H1 (cell line): ENCODE results near the gene PIK3R6. TPM values are rescaled to one million over a fixed set of nuclear protein-coding genes. Genes with fewer than 3 reads are reported as not detected.

Experiments
- CTCF ChIA-PET: fragments of 300-600 bp; sonication (Branson Sonifier 250); formaldehyde crosslinking; loops from one replicate; lab custom pipeline; 2021; ENCODE audit not compliant: partially characterized antibody; lab: Charles Lee
- POLR2A ChIA-PET: fragments of 300-600 bp; sonication (Branson Sonifier 250); formaldehyde crosslinking; loops from one replicate; lab custom pipeline; 2021; ENCODE audit warnings: inconsistent platforms; ENCODE audit not compliant: partially characterized antibody; lab: Charles Lee
- DNase-seq, 2 experiments: peaks; one replicate each; pipeline versions ENCODE4 v3.0.0 to v3.0.0-alpha.2; 2010 to 2022; ENCODE audit warnings: low spot score in 2 of 2, low read depth in 1 of 2, mixed read lengths in 1 of 2
- FAIRE-seq: peaks from 2 replicates; lab custom pipeline; 2011; peaks lifted over from hg19 to GRCh38; lab: Jason Lieb, UNC
- H2AFZ ChIP-seq: 2 replicates; pipeline ENCODE4 v1.8.1; 2012; ENCODE audit warnings: low read length, inconsistent platforms
- H2AK5ac ChIP-seq: 2 replicates; pipeline ENCODE4 v1.6.1; 2013; ENCODE audit warnings: low read depth, low read length
- H2BK120ac ChIP-seq: replicated peaks from 2 replicates; pipeline ENCODE3; 2013; ENCODE audit warnings: low read depth, low read length, inconsistent platforms
- H2BK12ac ChIP-seq: 2 replicates; pipeline ENCODE4 v1.6.1; 2013; ENCODE audit warnings: low read depth, low read length
- H2BK15ac ChIP-seq: 2 replicates; pipeline ENCODE4 v1.6.1; 2013; ENCODE audit warnings: low read length
- H2BK20ac ChIP-seq: 2 replicates; pipeline ENCODE4 v1.6.1; 2013; ENCODE audit warnings: low read length
- H2BK5ac ChIP-seq: 2 replicates; pipeline ENCODE4 v1.6.1; 2013; ENCODE audit warnings: low read depth, low read length
- H3K14ac ChIP-seq: 2 replicates; pipeline ENCODE4 v1.6.1; 2013; ENCODE audit warnings: inconsistent platforms; ENCODE audit not compliant: insufficient read length
- H3K18ac ChIP-seq: 2 replicates; pipeline ENCODE4 v1.6.1; 2013; ENCODE audit warnings: low read length; ENCODE audit errors: extremely low read depth
- H3K23ac ChIP-seq: 2 replicates; pipeline ENCODE4 v1.6.1; 2013; ENCODE audit warnings: inconsistent platforms; ENCODE audit not compliant: insufficient read length
- H3K23me2 ChIP-seq: 2 replicates; pipeline ENCODE4 v1.6.1; 2013; ENCODE audit warnings: low read depth, low read length
- H3K27ac ChIP-seq: 2 replicates; pipeline ENCODE4 v1.6.1; 2011; ENCODE audit warnings: low read depth, low read length, inconsistent platforms
- H3K27me3 ChIP-seq, 4 experiments: replicated peaks in 1 of 4; 1 replicate in 1 of 4; 2 replicates in 3 of 4; pipeline versions ENCODE4 v1.6.1 to v1.8.1; 2011 to 2013; ENCODE audit warnings: low read length in 3 of 4, mild to moderate bottlenecking in 3 of 4, inconsistent platforms in 2 of 4, mixed read lengths in 2 of 4, moderate library complexity in 1 of 4; ENCODE audit not compliant: control insufficient read depth in 3 of 4, insufficient read depth in 3 of 4; ENCODE audit errors: extremely low read depth in 1 of 4
- H3K36me3 ChIP-seq, 4 experiments: 2 replicates each; pipeline versions ENCODE4 v1.6.1 to v1.8.1; 2011 to 2013; ENCODE audit warnings: mild to moderate bottlenecking in 4 of 4, low read length in 3 of 4, moderate library complexity in 2 of 4, control low read depth in 1 of 4, inconsistent platforms in 1 of 4; ENCODE audit not compliant: insufficient read depth in 4 of 4, control insufficient read depth in 2 of 4
- H3K4ac ChIP-seq: replicated peaks from 2 replicates; pipeline ENCODE3; 2013; ENCODE audit warnings: low read length, low read depth, mixed read lengths, inconsistent platforms; ENCODE audit not compliant: insufficient read length
- H3K4me1 ChIP-seq, 4 experiments: replicated peaks in 1 of 4; 1 replicate in 1 of 4; 2 replicates in 3 of 4; pipeline versions ENCODE4 v1.6.1 to v1.8.1; 2011 to 2013; ENCODE audit warnings: low read length in 3 of 4, inconsistent platforms in 2 of 4, mixed read lengths in 1 of 4; ENCODE audit not compliant: insufficient read depth in 4 of 4, control insufficient read depth in 3 of 4
- H3K4me2 ChIP-seq, 2 experiments: 2 replicates each; pipeline versions ENCODE4 v1.6.1 to v1.8.1; 2011 to 2013; ENCODE audit warnings: low read depth in 2 of 2, low read length in 2 of 2, control low read depth in 1 of 2, inconsistent platforms in 1 of 2, mild to moderate bottlenecking in 1 of 2; ENCODE audit not compliant: insufficient read depth in 1 of 2
- H3K4me3 ChIP-seq, 4 experiments: fragments of 200-600, 300-600 bp in 1 of 4; sonication (generic), shearing (Covaris generic), sonication (Bioruptor Twin) in 1 of 4; 2 replicates each; pipeline versions ENCODE4 v1.5.1 to v1.8.1; 2011 to 2016; ENCODE audit warnings: low read length in 4 of 4, low read depth in 3 of 4, control low read depth in 2 of 4, inconsistent platforms in 2 of 4, mild to moderate bottlenecking in 2 of 4, mixed read lengths in 1 of 4, moderate library complexity in 1 of 4; ENCODE audit not compliant: insufficient read depth in 2 of 4; ENCODE audit errors: extremely low read depth in 1 of 4
- H3K56ac ChIP-seq: replicated peaks from 2 replicates; pipeline ENCODE3; 2013; ENCODE audit warnings: low read depth, mild to moderate bottlenecking, mixed read lengths, low read length, inconsistent platforms; ENCODE audit not compliant: insufficient read length
- H3K79me1 ChIP-seq: 2 replicates; pipeline ENCODE4 v1.6.1; 2013; ENCODE audit warnings: low read depth, low read length, control low read depth
- H3K79me2 ChIP-seq, 2 experiments: 2 replicates each; pipeline versions ENCODE4 v1.6.1 to v1.8.1; 2012 to 2013; ENCODE audit warnings: low read length in 2 of 2, mild to moderate bottlenecking in 2 of 2, inconsistent platforms in 1 of 2; ENCODE audit not compliant: insufficient read depth in 2 of 2, control insufficient read depth in 1 of 2
- H3K9ac ChIP-seq, 4 experiments: replicated peaks in 1 of 4; 1 replicate in 1 of 4; 2 replicates in 3 of 4; pipeline versions ENCODE4 v1.6.1 to v1.8.1; 2011 to 2013; ENCODE audit warnings: low read depth in 3 of 4, low read length in 3 of 4, control low read depth in 2 of 4, mild to moderate bottlenecking in 2 of 4, moderate library complexity in 2 of 4, inconsistent platforms in 1 of 4; ENCODE audit errors: extremely low read depth in 1 of 4
- H3K9me3 ChIP-seq, 2 experiments: 2 replicates each; pipeline versions ENCODE4 v1.6.1 to v1.8.1; 2012 to 2013; ENCODE audit warnings: mild to moderate bottlenecking in 2 of 2, moderate library complexity in 2 of 2, control low read depth in 1 of 2, inconsistent platforms in 1 of 2, low read depth in 1 of 2, low read length in 1 of 2, mixed read lengths in 1 of 2; ENCODE audit not compliant: insufficient read depth in 2 of 2
- H4K20me1 ChIP-seq, 2 experiments: replicated peaks in 1 of 2; 2 replicates each; pipeline versions ENCODE3 to v1.8.1; 2011 to 2013; ENCODE audit warnings: inconsistent platforms in 2 of 2, low read length in 2 of 2, mild to moderate bottlenecking in 1 of 2; ENCODE audit not compliant: insufficient read depth in 2 of 2, control insufficient read depth in 1 of 2
- H4K5ac ChIP-seq: 2 replicates; pipeline ENCODE4 v1.6.1; 2013; ENCODE audit warnings: low read length, low read depth, mixed read lengths, inconsistent platforms; ENCODE audit not compliant: insufficient read length
- H4K8ac ChIP-seq: 2 replicates; pipeline ENCODE4 v1.8.0; 2013; ENCODE audit warnings: mild to moderate bottlenecking, moderate library complexity, low read length, inconsistent platforms; ENCODE audit not compliant: insufficient read depth; ENCODE audit errors: extremely low read depth
- H4K91ac ChIP-seq: replicated peaks from 2 replicates; pipeline ENCODE3; 2013; ENCODE audit warnings: low read length, mixed read lengths, inconsistent platforms; ENCODE audit not compliant: insufficient read length
- CEBPB ChIP-seq: IDR thresholded peaks from 2 replicates; pipeline ENCODE4 v1.6.1; 2012; ENCODE audit warnings: low read depth, low read length
- GABPA ChIP-seq: IDR thresholded peaks from 2 replicates; pipeline ENCODE4 v1.6.1; 2011; ENCODE audit warnings: mild to moderate bottlenecking, low read length, moderate library complexity, borderline replicate concordance; ENCODE audit not compliant: insufficient read depth
- MAFK ChIP-seq: IDR thresholded peaks from 2 replicates; pipeline ENCODE4 v1.6.1; 2012; ENCODE audit warnings: low read depth, mild to moderate bottlenecking, improper control_type of control experiment, low read length
- RAD21 ChIP-seq, 2 experiments: IDR thresholded peaks in 1 of 2; conservative IDR thresholded peaks in 1 of 2; 2 replicates each; pipeline ENCODE4 v1.6.1; 2011; ENCODE audit warnings: low read depth in 2 of 2, low read length in 2 of 2, improper control_type of control experiment in 1 of 2, inconsistent platforms in 1 of 2, mild to moderate bottlenecking in 1 of 2, moderate library complexity in 1 of 2
- SIN3A ChIP-seq, 2 experiments: IDR thresholded peaks in 1 of 2; conservative IDR thresholded peaks in 1 of 2; 2 replicates each; pipeline ENCODE4 v1.6.1; 2011 to 2012; ENCODE audit warnings: low read length in 2 of 2, improper control_type of control experiment in 1 of 2, low read depth in 1 of 2, mild to moderate bottlenecking in 1 of 2
- SRF ChIP-seq: IDR thresholded peaks from 2 replicates; pipeline ENCODE4 v1.6.1; 2011; ENCODE audit warnings: mild to moderate bottlenecking, low read depth, low read length, moderate library complexity
- TBP ChIP-seq: IDR thresholded peaks from 2 replicates; pipeline ENCODE4 v1.6.1; 2011; ENCODE audit warnings: low read depth, low read length, improper control_type of control experiment
- YY1 ChIP-seq: IDR thresholded peaks from 2 replicates; pipeline ENCODE4 v1.6.1; 2011; ENCODE audit warnings: low read depth, mild to moderate bottlenecking, low read length
- WGBS, 2 experiments: shearing (Covaris generic) in 1 of 2; methylation state at CpG; one replicate each; pipeline versions ENCODE4 v1.1.6 to v1.1.7; 2013 to 2015; ENCODE audit warnings: low lambda C conversion rate in 2 of 2, mixed read lengths in 2 of 2, inconsistent platforms in 1 of 2, low coverage in 1 of 2, missing lambda C conversion rate in 1 of 2; ENCODE audit not compliant: insufficient replicate concordance in 2 of 2, insufficient coverage in 1 of 2, insufficient read length in 1 of 2; ENCODE audit errors: extremely low coverage in 1 of 2, missing lambda C conversion rate in 1 of 2; 5-methylcytosine and 5-hydroxymethylcytosine counted together
- polyA plus RNA-seq, 7 experiments: library from polyadenylated mRNA; depleted of rRNA in 3 of 7; stranded (reverse) in 5 of 7; unstranded in 2 of 7; fragments of >200 nt in 5 of 7; fragments of 200-250 nt in 2 of 7; gene quantifications; 1 replicate in 5 of 7; 2 replicates in 1 of 7; 4 replicates in 1 of 7; pipeline versions ENCODE4 v1.2.1 to v1.2.3, GENCODE V29; 2011 to 2013; ENCODE audit warnings: missing spikeins in 2 of 7, mixed read lengths in 2 of 7
- total RNA-seq: library from RNA; stranded (reverse); fragmentation: NEBNext Ultra II Directional; extraction: Animal tissue kit (Norgen Biotek cat#: 25700); gene quantifications from 2 replicates; pipeline ENCODE4 v1.2.1, GENCODE V29; 2021

Gene PIK3R6
- total and polyA plus RNA-seq, 2 of the 8 experiments (the other 6 are each of a cell fraction or from before 2014, with no cell fraction given): 0.24 to 1.2 TPM

- Histone ChIP-seq H3K27ac (no peak overlapping the region), H2BK120ac (no peak overlapping the region), H3K79me2 (no peaks in the 10 kb centered on the region), H2BK5ac (no peak overlapping the region), H3K27me3 (no peaks in the 10 kb centered on the region; a peak in 2 of 7 replicates), H4K8ac (no peak overlapping the region), H3K4me2 (no peak overlapping the region), H2BK12ac (no peak overlapping the region), H3K4ac (no peak overlapping the region), H2AFZ (peak overlapping the region; percentile 60; the same call in 1 of the 2 replicates), H3K9me3 (no peaks in the 10 kb centered on the region), H3K56ac (no peak overlapping the region), H4K20me1 (no peaks in the 10 kb centered on the region), H3K4me3 (no peak overlapping the region), H4K5ac (no peak overlapping the region), H2AK5ac (no peak overlapping the region), H3K18ac (no peak overlapping the region), H3K23ac (no peak overlapping the region), H2BK20ac (no peak overlapping the region), H3K9ac (no peak overlapping the region), H2BK15ac (no peak overlapping the region), H3K23me2 (no peaks in the 10 kb centered on the region), H3K79me1 (no peaks in the 10 kb centered on the region; the same call in 1 of the 2 replicates), H4K91ac (no peak overlapping the region), H3K36me3 (no peaks in the 10 kb centered on the region), H3K4me1 (peaks cover 0 to 5% (median 3%) of the 10 kb centered on the region in 4 experiments; a peak in 5 of 7 replicates), H3K14ac (no peak overlapping the region)
- CTCF ChIA-PET: interaction anchor here (0.5 to 3.6 kb wide), 38 partner anchors 9 to 439 kb away, joined by 3 to 32 read pairs (median 4); partner anchors contain the start of genes MFSD6L and SPDYE4
- peak; percentile 93 for FAIRE-seq
- DNase-seq: peak; percentile 78 to 99
- 41% methylated on average over 19 of the region's 19 CpGs; no CpG with 5 or more reads in 1 of the 2 experiments for WGBS, 2 experiments
- POLR2A ChIA-PET: interaction anchor here (0.8 to 0.9 kb wide), 2 partner anchors 9 to 13 kb away, joined by 3 read pairs; partner anchors contain the start of gene MFSD6L
- TF ChIP-seq MAFK (no peak), RAD21 (IDR thresholded peaks at IDR 0.05 in 1 of 2, conservative IDR thresholded peaks at IDR 0.05 in 1 of 2; ENCODE audit: low read depth in 2 of 2, low read length in 2 of 2) (peak; percentile 92 to 94), CEBPB (peak; percentile 46; the same call in 1 of the 2 replicates), SIN3A (conservative IDR thresholded peaks at IDR 0.05 in 1 of 2, IDR thresholded peaks at IDR 0.05 in 1 of 2; ENCODE audit: low read depth in 1 of 2, low read length in 2 of 2) (0 out of 4 replicates have a peak, but pooled peaks of 1 of the 2 experiments have one; percentile 50), TBP (peak; percentile 46; the same call in 1 of the 2 replicates), GABPA (peak; percentile 55; the same call in 1 of the 2 replicates), SRF (0 out of 2 replicates have a peak, but pooled peaks have one; percentile 12), YY1 (no peak)
Measured at GRCh38 chr17:8785547-8786413, 81.7 kb downstream of the PIK3R6 start.
